ENCODE results near the gene MAD2L1BP.
A peak's percentile ranks its signal among the peaks of the same experiment; 100 is the strongest.
"Not testable (repeated sequence)": the region's sequence is repeated elsewhere in the genome, so short reads cannot be mapped to it uniquely, and the experiment has no call there.

MAD2L1BP gene

DNA sequence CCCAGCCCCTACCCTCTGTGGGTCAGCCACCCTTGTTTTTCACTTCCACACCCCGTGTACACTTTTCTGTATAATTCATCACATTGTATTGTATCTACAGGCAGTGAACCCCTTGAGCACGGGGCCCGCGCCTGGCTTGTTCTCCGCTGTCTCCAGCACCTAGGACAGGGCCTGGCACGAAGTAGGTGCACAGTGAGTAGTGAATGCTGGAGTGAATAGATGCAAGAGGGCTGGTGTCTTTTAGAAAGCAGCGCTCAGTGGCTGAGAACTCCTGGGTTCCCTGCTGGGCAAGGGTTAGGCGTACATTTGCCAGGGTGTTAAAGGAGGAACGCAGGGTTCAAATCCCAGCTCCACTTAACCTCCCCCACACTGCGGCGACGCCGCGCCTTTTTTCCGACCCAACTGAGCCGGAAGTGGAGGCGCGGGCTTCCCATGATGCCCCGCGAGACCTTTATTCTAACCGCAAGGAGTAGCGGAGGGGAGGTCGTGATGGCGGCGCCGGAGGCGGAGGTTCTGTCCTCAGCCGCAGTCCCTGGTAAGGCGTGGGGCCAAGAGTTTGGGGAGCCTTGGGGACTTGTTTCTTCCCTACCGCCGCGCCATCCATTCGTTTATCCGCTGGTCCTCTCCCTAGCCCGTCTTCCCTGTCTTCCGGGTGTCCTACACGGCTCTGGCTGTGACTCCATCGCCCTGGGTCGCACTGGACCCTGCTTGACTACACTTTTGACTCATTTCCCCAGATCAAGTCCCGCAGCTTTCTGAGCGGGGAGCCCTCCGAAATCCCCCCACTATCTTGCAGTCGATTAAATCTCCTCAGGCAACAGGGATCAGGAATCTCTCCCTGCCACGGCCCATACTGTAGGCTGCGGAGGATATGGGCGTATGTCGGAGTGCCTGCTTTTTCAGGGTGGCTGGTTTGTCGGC is at the start of gene MAD2L1BP:
MAD2L1BP (plus strand) TSS at position 454 of the 921 bp plus-strand sequence; CDS start at position 490, 36 bp downstream.
- DNase-seq, result peak; percentile 73 to 91 (median 82)

DNA sequence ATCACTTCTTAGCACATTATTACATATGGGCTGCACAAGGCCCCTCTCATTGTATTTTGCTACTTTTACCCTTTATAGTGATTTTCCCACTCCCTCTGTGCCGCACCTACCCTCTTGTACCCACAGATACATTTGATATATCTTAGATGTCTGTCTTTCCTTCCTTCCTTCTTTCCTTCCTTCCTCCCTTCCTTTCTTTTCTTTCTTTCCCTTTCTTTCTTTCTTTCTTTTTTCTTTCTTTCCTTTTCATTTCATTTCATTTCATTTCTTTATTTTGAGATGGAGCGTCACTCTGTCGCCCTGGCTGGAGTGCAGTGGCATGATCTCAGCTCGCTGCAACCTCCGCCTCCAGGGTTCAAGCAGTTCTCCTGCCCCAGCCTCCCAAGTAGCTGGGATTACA is 47.4 kb upstream of the MAD2L1BP start:
- no peak for DNase-seq

DNA sequence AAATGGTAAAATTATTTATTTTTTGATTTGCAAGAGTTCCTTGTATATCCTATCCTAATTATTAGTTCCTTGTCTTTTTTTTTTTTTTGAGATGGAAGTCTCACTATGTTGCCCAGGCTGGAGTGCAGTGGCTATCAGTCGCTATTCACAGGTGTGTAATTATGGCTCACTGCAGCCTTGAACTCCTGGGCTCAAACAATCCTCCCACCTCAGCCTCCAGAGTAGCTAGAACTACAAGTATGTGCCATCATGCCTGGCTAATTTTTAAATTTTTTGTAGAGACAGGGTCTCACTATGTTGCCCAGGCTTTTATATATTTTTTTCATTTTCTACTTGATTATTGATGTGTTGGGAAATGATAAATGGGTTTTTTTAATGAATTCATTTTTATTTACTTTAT is 46.1 kb upstream of the MAD2L1BP start:
- not testable (repeated sequence) for DNase-seq

DNA sequence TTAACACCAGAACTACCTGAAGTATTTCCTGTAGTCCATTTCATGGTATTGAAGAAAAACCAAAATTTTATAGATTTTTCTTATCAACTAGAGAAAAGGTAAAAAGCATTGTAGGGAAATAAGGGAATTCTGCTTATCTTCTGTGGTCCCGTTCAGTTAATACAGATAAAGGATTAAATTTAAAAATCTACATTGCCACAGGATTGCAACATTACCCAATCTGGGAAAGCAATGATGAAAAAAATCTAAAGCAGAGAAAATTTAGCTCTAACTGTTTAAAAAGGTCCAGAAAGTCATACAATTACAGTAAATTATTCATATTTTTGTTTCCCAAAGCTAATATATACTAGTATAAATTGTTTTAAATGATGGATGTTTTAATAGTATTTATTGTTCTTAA is 41.7 kb upstream of the MAD2L1BP start:
- no peak for DNase-seq

- DNase-seq, result no peak
These were observed 35.0 kb upstream of the MAD2L1BP start for GRCh38 chr6:43600595-43600994.

DNA sequence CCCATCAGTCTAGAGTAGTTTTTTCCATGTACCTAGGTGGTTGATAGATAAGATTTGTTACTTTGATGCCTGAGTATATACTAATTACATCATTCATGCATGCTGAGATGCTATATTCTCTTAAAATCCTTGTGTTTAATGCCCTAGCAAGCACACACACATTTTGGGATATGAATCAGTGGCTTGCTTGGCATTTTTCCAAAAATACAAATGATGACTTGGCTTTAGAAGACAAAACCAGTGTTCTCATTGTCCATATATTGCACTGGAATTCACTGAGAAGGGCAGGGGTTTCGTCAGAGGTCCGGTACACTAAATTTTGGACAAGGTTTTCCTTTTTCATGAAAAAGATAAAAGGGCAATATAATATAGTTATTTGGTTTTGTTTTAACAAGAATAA is 31.5 kb upstream of the MAD2L1BP start:
- DNase-seq, result no peak

DNA sequence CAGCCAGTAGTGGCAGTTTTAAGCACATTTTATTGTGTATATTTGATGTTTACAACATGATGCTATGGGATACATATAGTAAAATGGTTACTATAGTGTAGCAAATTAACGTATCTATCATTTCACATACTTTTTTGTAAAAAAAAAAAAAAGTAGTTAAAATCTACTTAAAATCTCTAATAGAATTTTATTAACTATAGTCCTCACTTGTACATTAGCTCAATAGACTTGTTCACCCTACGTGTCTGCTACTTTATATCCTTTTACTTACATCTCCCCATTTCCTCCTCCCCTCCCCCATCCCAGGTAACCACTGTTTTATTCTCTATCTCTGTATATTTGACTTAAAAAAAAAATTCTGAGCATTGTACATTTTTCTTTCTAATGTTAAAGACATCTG is 29.6 kb upstream of the MAD2L1BP start:
- DNase-seq, result no peak

DNA sequence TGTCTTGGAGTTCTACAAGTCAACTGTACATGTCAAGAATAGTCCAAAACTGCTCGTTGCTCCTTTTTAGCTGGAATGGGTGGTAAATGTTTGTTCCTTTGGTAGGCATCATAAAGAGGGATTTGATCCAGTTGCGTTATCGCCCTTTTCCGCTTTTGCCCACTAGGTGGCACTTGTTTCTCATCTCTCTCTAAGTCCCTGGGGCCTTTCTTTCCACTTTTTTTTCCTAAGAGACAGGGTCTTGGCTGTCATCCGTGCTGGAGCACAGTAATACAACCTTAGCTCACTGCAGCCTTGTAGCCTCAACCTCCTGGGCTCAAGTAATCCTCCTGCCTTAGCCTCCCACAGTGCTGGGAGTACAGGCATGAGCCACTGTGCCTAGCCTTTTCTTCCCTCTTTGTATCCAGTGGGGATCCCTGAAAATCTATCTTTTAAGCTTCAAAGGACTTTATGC is 27.3 kb upstream of the MAD2L1BP start:
- peak in 5 of 6 experiments; percentile 20 to 43 (median 32) for DNase-seq

- DNase-seq, result no peak
These were observed 26.8 kb upstream of the MAD2L1BP start for GRCh38 chr6:43608807-43609206.

DNA sequence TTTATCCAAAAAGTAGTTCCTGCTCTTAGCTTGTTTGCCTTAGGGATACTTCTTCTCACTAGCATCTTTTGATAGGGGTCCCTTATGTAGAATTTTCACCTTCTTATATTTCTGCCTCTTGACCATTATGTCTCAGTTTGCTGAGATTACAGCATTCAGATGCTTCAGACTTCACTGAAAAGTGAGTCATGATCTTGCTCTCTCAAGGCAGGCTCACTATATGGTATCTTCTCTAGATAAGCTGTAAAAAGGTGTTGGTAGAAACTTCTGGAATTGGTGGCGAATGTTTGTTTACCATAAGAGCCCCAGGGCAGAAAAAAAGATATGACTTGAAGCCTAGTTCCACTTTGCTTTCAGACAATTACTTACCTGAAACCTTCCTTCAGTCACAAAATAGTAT is 26.2 kb upstream of the MAD2L1BP start:
- no peak for DNase-seq

DNA sequence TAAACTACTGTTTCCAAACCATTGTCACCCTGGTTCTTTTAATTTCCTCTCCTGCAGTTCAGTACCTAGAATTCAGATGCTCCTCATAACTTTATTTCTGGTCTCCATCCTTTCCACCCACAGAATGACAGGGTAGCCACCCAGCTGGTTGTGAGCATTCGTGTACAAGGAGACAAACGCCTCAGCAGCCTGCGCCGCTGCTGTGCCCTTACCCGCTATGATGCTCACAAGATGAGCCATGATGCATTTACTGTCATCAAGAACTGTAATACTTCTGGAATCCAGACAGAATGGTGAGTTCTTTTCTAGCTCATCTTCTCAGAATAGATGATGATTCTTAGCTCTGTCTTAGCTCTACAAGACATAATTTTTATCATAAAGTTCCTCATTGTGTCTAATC is 25.2 kb upstream of the MAD2L1BP start:
- no peak for DNase-seq

DNA sequence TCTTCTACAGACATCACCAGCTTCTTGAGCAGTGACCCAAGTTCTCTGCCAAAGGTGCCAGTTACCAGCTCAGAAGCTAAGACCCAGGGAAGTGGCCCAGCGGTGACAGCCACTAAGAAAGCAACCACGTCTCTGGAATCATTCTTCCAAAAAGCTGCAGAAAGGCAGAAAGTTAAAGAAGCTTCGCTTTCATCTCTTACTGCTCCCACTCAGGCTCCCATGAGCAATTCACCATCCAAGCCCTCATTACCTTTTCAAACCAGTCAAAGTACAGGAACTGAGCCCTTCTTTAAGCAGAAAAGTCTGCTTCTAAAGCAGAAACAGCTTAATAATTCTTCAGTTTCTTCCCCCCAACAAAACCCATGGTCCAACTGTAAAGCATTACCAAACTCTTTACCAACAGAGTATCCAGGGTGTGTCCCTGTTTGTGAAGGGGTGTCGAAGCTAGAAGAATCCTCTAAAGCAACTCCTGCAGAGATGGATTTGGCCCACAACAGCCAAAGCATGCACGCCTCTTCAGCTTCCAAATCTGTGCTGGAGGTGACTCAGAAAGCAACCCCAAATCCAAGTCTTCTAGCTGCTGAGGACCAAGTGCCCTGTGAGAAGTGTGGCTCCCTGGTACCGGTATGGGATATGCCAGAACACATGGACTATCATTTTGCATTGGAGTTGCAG is 21.8 kb upstream of the MAD2L1BP start:
- no peak for DNase-seq

DNA sequence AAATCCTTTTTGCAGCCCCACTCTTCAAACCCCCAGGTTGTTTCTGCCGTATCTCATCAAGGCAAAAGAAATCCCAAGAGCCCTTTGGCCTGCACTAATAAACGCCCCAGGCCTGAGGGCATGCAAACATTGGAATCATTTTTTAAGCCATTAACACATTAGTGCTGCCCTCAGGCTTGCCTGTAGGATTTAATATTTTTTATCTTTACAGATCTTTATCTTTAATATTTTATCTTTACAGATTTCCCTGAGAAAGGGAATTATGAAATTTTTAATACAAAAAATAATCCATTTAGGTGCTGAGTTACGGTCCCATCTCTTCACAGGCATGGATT is 21.3 kb upstream of the MAD2L1BP start:
- no peak for DNase-seq

DNA sequence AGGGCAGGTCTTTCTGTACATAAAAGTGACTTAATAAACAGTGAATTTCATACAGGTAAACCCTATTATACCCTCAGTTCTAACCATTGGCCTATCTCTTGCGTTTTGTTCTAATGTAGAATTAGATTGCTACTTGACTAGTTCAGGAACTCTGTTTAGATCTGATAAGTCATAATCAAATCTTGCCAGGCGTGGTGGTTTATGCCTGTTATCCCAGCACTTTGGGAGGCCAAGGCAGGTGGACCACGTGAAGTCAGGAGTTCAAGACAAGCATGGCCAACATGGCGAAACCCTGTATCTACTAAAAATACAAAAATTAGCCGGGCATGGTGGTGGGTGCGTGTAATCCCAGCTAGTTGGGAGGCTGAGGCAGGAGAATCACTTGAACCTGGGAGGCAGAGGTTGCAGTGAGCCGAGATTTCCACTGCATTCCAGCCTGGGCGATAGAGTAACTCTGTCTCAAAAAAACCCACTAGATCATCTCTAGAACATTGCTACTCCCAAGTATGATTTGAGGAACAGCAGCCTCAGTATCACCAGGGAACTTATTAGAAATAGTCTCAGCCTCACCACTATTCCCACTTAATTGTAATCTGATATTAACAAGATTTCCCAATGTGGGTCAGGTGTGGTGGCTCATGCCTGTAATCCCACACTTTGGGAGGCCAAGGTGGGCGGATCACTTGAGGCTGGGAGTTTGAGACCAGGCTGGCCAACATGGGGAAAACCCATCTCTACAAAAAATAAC is 18.7 kb upstream of the MAD2L1BP start:
- DNase-seq, result no peak

DNA sequence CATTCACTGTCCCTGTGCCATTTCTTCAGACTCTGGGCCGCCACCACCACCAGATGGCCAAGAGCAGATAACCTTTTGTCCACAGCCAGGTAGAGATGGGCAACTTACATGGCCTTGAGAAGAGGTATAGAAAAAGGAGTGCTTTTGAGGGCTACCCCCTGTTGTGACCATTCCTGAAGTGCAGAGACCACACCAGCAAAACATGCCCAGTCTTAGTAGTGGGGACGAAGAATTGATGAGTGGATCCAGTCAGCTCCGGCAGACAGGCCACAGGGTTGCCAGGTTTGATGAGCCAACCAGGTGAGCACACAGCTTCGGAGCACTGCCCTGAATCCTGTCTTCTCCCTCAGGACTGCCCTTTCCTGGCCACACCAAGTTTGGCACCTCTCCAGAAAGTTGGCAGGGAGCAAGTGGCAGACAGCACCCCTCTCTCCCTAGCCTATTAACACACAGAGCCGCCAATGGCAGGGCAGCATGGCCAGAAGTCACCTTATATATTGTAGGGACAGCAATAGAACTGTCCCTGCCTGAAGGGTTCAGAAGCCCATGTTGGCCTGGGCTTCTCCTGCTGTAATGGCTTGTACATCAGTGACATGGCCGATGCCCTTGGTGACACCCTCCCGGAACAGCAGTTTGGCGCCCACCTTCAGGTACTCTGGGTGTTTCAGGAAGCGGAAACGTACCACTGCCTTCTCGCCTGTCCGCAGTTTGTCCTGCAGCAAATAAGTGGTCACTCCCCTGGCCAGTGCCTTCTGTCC is 14.4 kb upstream of the MAD2L1BP start:
- DNase-seq, result no peak

DNA sequence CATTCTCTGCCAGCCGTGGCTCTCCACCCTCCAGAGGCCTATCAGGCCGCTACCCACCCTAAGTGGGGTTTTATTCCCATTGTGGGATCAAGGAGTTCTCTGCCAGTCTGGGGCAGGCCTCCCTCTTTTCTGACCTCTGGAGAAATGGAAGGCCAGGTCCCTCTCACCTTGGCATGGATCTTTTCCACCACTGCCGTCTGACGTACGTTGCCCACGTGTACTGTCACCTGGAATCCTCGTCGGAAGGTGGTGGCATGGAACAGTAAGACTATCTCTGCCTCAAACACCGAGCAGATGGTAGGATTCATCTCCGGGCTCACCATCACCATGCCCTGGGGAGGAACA is 13.8 kb upstream of the MAD2L1BP start:
- DNase-seq, result no peak

DNA sequence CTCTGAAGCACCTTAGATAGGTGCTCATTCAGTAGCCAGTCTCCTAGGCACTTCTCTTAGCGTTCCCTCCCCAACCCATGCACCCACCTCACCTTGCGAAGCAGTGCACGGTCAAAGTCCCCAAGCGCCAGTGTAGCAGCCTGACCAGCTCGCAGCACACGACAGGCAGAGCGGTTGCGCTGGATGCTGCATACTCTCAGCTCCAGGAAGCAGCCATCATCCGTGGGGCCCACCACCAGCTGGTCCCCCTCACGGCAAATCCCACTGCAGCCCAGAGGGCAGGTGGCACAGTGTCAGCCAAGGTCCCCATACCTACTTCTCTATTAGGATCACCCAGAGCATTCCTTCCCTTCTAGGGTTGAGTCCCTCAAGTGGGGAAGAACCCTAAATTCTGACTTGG is 13.1 kb upstream of the MAD2L1BP start:
- no peak for DNase-seq

GRCh38 chr6:43623880-43624785 is 11.5 kb upstream of the MAD2L1BP start:
- no peak for DNase-seq

DNA sequence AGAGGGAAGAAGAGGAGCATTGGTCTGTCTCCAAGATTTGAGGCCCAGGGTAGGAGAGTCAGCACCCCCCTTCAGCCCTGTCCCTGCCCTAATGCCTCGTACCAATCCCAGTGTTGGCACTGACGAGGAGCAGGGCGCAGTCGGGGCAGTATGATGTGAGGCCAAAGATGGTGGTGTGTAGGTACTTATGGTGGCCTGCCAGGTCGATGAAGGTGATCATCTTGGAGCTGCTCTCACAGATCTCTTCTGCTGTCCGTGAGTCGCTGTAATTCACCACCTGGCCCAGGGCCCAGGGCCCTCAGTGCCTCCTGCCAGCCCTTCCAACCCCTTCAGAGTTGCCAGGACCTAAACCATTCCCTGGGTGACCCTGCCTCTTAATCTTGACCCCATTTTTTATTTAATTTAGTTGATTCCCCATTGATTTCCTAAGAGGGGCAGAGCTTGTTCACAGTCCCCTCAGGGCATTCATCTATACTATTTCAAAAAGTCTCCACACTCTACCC is 10.8 kb upstream of the MAD2L1BP start:
- DNase-seq, result no peak

- DNase-seq, result no peak
These were observed 10.1 kb upstream of the MAD2L1BP start for GRCh38 chr6:43625393-43625992.

Data from stimulated activated naive CD4-positive, alpha-beta T cell (primary cell).